Nephron (organoid): ENCODE data around the gene RIC8B.

Experiments
- H3K27ac Mint-ChIP-seq, 3 experiments: 2 replicates each; pipeline ENCODE4 v1.8.0; 2020; ENCODE audit warnings: mixed read lengths in 3 of 3, mild to moderate bottlenecking in 2 of 3, moderate library complexity in 1 of 3
- H3K27me3 Mint-ChIP-seq: 2 replicates; pipeline ENCODE4 v1.8.0; 2021; ENCODE audit warnings: low read depth, mild to moderate bottlenecking, moderate library complexity, mixed read lengths
- H3K36me3 Mint-ChIP-seq: 2 replicates; pipeline ENCODE4 v1.8.0; 2020; ENCODE audit warnings: low read depth, mixed read lengths
- H3K4me1 Mint-ChIP-seq: 2 replicates; pipeline ENCODE4 v1.8.0; 2020; ENCODE audit warnings: mixed read lengths
- H3K4me3 Mint-ChIP-seq, 3 experiments: 2 replicates each; pipeline ENCODE4 v1.8.0; 2020; ENCODE audit warnings: mild to moderate bottlenecking in 3 of 3, mixed read lengths in 3 of 3, moderate library complexity in 2 of 3
- H3K9me3 Mint-ChIP-seq: 2 replicates; pipeline ENCODE4 v1.8.0; 2020; ENCODE audit warnings: mixed read lengths
- CTCF ChIP-seq, 3 experiments: fragments of 200-600 bp; sonication (generic); IDR thresholded peaks; one replicate each; pipeline ENCODE4 v1.5.0; 2021; ENCODE audit warnings: antibody characterized with exemption in 3 of 3; ENCODE audit not compliant: unreplicated experiment in 3 of 3

Gene RIC8B

GRCh38 chr12:106764220-106764619, 10.3 kb upstream of the RIC8B start:
- Mint-ChIP-seq H3K36me3 (no peaks in the 10 kb centered on the region), H3K9me3 (no peaks in the 10 kb centered on the region), H3K27me3 (no peaks in the 10 kb centered on the region), H3K4me3 (no peak overlapping the region), H3K27ac (peak overlapping the region in 2 of 3 experiments; percentile 15 to 24), H3K4me1 (peaks cover 54% of the 10 kb centered on the region)
- no peak for TF ChIP-seq CTCF (IDR thresholded peaks at IDR 0.05; ENCODE audit: unreplicated experiment in 3 of 3)

GRCh38 chr12:106764738-106765137, 9.7 kb upstream of the RIC8B start:
- no peaks in the 10 kb centered on the region for H3K27me3 Mint-ChIP-seq
- no peak for TF ChIP-seq CTCF (IDR thresholded peaks at IDR 0.05; ENCODE audit: unreplicated experiment in 3 of 3)
- no peak overlapping the region for H3K4me3 Mint-ChIP-seq
- H3K4me1 Mint-ChIP-seq: peaks cover 56% of the 10 kb centered on the region
- H3K27ac Mint-ChIP-seq: peak overlapping the region in 1 of 3 experiments; percentile 6
- H3K36me3 Mint-ChIP-seq: no peaks in the 10 kb centered on the region
- H3K9me3 Mint-ChIP-seq: no peaks in the 10 kb centered on the region

GRCh38 chr12:106766393-106766826, 8.1 kb upstream of the RIC8B start:
- H3K27me3 Mint-ChIP-seq: no peaks in the 10 kb centered on the region
- H3K4me3 Mint-ChIP-seq: peak overlapping the region; percentile 23 to 51 (median 30)
- no peak for TF ChIP-seq CTCF (IDR thresholded peaks at IDR 0.05; ENCODE audit: unreplicated experiment in 3 of 3)
- H3K36me3 Mint-ChIP-seq: no peaks in the 10 kb centered on the region
- peaks cover 43% of the 10 kb centered on the region for H3K4me1 Mint-ChIP-seq
- no peaks in the 10 kb centered on the region for H3K9me3 Mint-ChIP-seq
- H3K27ac Mint-ChIP-seq: peak overlapping the region; percentile 81 to 90 (median 86)

- Mint-ChIP-seq H3K36me3 (no peaks in the 10 kb centered on the region), H3K4me1 (peaks cover 43% of the 10 kb centered on the region), H3K9me3 (no peaks in the 10 kb centered on the region), H3K27ac (peak overlapping the region; percentile 81 to 90 (median 86)), H3K27me3 (no peaks in the 10 kb centered on the region), H3K4me3 (peak overlapping the region in 1 of 3 experiments; percentile 27)
- TF ChIP-seq CTCF (IDR thresholded peaks at IDR 0.05; ENCODE audit: unreplicated experiment in 3 of 3): no peak
Observed at GRCh38 chr12:106767206-106767605, 7.3 kb upstream of the RIC8B start.

- Mint-ChIP-seq H3K4me1 (peaks cover 43% of the 10 kb centered on the region), H3K36me3 (no peaks in the 10 kb centered on the region), H3K27me3 (no peaks in the 10 kb centered on the region), H3K9me3 (no peaks in the 10 kb centered on the region), H3K27ac (peak overlapping the region; percentile 38 to 90 (median 86)), H3K4me3 (no peak overlapping the region)
- no peak for TF ChIP-seq CTCF (IDR thresholded peaks at IDR 0.05; ENCODE audit: unreplicated experiment in 3 of 3)
Observed at GRCh38 chr12:106767954-106768822, 6.3 kb upstream of the RIC8B start.

GRCh38 chr12:106769078-106769477, 5.4 kb upstream of the RIC8B start:
- H3K4me1 Mint-ChIP-seq: peaks cover 49% of the 10 kb centered on the region
- H3K9me3 Mint-ChIP-seq: no peaks in the 10 kb centered on the region
- H3K36me3 Mint-ChIP-seq: no peaks in the 10 kb centered on the region

More at GRCh38 chr12:106769078-106769477, 5.4 kb upstream of the RIC8B start:
- Mint-ChIP-seq H3K4me3 (no peak overlapping the region), H3K27ac (peak overlapping the region in 2 of 3 experiments; percentile 38 to 90), H3K27me3 (no peaks in the 10 kb centered on the region)
- TF ChIP-seq CTCF (IDR thresholded peaks at IDR 0.05; ENCODE audit: unreplicated experiment in 3 of 3): no peak
